Kidney capillary endothelial cell (primary cell): ENCODE data around the gene EFHC1.
"Not testable (repeated sequence)": the region's sequence is repeated elsewhere in the genome, so short reads cannot be mapped to it uniquely, and the experiment has no call there.

ENCODE experiments used
- DNase-seq: peaks from one replicate; pipeline ENCODE4 v3.0.0-alpha.2; 2018; ENCODE audit warnings: low spot score

Gene EFHC1, protein sequence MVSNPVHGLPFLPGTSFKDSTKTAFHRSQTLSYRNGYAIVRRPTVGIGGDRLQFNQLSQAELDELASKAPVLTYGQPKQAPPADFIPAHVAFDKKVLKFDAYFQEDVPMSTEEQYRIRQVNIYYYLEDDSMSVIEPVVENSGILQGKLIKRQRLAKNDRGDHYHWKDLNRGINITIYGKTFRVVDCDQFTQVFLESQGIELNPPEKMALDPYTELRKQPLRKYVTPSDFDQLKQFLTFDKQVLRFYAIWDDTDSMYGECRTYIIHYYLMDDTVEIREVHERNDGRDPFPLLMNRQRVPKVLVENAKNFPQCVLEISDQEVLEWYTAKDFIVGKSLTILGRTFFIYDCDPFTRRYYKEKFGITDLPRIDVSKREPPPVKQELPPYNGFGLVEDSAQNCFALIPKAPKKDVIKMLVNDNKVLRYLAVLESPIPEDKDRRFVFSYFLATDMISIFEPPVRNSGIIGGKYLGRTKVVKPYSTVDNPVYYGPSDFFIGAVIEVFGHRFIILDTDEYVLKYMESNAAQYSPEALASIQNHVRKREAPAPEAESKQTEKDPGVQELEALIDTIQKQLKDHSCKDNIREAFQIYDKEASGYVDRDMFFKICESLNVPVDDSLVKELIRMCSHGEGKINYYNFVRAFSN

GRCh38 chr6:52419809-52420667 is at the start of gene EFHC1:
Gene EFHC1, plus strand, starts transcription at chr6:52420342. Its CDS starts 69 bp downstream, at chr6:52420411.
- DNase-seq, result peak; percentile 96

- DNase-seq, result no peak
Observed at GRCh38 chr6:52371656-52372191, 48.4 kb upstream of the EFHC1 start.

- DNase-seq, result no peak
Observed at GRCh38 chr6:52373151-52373690, 46.9 kb upstream of the EFHC1 start.

DNA sequence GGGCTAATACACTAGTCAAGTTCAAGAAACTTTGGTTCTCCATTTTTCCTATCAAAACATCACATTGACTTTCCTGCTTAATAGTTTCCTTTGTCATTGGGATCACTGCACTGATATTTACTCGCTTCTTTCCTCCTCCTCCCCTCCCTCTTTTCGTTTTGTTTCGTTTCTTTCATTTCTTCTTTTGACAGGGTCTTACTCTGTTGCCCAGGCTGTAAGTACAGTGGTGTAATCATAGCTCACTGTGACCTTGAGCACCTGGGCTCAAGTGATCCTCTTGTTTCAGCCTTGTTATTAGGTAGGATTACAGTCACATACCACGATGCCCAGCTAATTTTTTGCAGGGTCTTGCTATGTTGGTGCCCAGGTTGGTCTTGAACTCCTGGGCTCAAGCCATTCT is 45.9 kb upstream of the EFHC1 start:
- DNase-seq, result no peak

DNA sequence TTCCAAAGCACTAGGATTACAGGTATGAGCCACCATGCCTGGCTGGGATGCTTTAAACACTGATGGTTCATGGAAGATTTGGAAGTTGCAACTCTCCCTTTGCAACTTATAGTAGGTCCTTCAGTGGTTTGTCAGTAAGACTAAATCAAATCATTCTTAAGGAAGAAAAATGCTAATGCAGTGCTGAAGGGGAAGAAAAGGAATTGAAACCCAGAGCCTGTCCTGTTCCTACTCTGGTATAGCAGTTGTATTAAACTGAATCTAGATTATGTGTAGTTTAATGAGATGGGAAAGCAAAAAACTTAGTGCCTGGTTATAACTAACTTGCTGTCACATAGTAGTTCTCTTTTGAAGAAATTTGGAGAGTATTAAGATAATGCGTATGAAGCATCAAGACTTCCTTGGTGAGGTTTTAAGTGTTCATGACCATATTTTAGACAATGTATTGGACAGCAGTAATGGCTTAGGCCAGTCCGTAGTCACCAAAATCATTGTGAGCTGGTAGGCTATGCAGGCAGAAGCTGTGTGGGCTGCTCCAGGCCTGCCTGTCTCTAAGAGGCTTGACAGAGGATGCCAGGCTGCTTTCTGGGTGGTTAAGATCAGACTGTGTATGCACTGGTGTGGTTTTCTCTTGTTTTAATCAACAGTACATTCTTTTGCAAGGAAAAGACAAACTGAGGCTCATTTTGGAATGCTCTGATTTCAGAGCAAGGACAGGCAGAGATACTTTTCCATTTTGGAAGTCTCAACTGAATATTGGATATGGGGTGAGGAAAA is 44.2 kb upstream of the EFHC1 start:
- no peak for DNase-seq

DNA sequence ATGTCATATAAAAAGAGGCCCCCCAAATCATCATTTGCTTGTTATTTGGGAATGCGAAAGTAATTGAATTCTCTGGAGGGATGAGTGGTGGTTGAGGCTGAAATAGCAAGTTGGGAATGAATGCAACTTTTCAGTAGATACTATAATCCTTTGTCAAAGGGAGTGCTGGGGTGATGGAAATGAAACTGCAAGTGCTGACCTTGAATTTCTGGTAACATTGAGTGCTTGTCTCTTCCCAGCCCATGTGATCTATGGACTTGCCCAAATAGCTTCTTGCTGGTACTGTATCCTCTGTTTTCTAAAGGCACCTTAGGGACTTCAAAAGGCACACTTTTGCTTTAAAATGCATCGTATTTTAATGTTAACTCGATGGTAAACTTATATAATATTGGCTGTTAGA is 43.4 kb upstream of the EFHC1 start:
- no peak for DNase-seq

DNA sequence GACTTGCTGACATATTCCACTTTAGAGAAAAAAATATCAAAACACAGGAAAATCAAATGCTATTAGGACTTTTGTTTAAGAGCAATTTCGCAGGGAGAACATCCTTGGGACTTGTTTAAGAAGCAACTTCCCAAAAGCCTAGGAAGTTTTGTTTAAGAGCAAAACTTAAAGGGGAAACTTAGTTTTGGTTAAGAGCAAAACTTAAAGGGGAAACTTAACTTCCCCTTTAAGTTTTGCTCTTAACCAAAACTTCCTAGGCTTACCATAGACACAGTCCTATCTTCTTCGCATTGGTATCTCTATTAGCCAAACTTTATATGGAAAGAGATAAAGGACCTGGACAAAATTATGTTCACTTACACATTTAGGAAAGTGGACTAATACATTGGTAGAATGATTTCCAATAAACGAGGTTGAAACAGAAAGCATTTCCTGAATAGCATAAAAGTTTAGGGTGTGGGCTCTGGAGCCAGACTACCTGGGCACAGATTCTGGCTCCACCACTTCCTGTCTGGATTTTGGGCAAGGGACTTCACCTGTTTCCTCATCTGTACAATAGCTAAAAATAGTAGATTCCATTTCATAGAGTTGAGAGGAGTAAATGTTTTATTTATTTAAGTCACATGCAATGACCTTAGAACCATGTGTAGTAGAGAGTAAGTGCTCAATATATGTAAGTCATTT is 42.5 kb upstream of the EFHC1 start:
- no peak for DNase-seq

DNA sequence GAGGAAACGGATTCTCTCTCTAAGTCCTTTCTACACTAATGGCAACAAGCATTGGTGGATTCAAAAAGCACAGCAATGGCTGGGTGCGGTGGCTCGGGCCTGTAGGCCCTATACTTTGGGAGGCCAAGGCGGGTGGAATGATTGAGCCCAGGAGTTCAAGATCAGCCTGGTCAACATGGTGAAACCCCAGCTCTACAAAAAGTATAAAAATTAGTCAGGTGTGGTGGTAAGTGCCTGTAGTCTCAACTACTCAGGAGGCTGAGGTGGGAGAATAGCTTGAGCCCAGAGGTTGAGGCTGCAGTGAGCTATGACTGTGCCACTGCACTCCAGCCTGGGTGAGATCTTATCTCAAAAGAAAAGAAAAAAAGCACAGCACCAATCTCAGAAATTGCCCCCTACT is 38.9 kb upstream of the EFHC1 start:
- no peak for DNase-seq

- DNase-seq, result no peak
Observed at GRCh38 chr6:52384145-52384766, 35.9 kb upstream of the EFHC1 start.

DNA sequence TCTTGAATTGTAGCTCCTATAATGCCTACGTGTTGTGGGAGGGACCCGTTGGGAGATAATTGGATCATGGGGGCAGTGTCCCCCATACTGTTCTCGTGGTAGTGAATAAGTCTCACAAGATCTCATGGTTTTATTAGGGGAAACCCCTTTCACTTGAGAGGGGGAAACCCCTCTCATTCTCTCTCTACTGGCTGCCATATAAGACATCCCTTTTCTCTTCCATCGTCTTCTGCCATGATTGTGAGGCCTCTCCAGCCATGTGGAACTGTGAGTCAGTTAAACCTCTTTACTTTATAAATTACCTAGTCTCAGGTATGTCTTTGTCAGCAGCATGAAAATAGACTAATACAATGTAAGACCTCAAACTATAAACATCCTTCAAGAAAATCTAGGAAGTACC is 35.1 kb upstream of the EFHC1 start:
- DNase-seq, result no peak

GRCh38 chr6:52388119-52388518 is 32.0 kb upstream of the EFHC1 start:
- DNase-seq, result not testable (repeated sequence)

GRCh38 chr6:52388790-52389189 is 31.4 kb upstream of the EFHC1 start:
- DNase-seq, result no peak

GRCh38 chr6:52389264-52389625 is 30.9 kb upstream of the EFHC1 start:
- no peak for DNase-seq

DNA sequence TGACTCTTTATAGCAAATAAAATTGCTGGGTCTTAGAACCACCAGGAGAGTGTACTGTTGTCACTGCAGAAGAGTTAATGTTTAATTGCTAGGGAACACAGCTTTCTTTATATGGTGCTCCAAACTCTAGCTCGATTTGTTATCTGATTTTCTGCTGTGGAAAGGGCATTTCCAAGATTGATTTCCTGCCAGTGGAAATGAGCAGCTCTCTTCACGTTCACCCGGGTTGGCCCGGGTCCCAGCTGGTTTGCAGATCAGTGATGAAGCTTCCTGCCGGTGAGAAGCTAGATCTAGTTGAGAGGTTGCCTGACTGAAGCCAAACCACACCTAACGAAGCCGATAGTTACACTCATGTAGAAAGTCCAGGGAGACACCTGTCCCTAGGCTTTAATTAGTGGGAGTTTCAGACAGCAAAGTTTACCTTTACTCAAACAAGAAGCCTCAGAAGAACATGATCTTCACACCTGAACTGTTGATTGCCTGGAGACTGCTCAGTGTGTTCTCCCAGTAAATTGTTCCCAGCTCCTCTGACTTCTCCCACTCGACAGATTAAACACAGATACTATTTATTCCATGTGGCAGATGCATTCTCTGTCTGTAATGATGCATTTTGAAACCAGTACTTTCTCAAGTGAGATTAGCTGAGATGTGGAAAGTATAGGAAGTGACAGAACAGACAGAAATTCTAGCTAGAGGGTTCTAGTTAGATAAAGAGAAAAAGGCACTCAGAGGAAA is 30.3 kb upstream of the EFHC1 start:
- peak; percentile 32 for DNase-seq

DNA sequence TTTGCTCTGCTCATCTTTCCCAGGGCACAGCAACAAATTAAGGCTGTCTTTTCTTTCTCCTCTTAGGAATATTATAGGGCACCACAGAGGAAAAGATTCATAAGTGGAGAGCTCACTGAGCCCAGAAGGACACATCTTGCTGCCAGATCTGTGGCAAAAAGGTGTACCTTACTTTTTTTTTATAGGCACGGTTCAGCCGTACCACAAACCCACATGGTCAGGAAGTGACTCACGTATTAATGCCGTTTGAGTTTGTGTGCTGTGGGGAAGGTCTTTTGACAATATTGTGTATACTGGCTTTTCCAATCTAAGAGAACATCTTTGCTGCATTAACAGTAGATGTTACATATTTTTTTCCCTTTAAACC is 29.8 kb upstream of the EFHC1 start:
- peak; percentile 52 for DNase-seq

DNA sequence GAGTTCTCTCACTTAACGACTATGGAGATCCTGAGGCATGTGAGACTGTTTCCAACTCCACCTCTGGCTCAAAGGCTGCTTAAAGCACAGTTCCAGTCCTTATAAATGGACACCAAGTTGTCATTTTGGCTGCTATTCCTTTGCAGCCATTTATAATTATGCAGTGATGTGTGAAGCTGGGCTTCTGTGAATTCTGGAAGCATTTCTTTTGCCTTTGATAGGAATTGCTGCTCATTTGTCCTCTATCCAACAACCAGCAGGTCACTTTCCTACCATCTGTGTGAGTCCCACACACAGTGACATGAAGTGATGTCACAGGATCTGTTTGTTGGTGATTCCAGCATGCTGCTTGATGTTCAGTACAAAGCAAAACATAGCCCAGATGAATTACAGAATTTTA is 28.5 kb upstream of the EFHC1 start:
- no peak for DNase-seq

- no peak for DNase-seq
Observed at GRCh38 chr6:52392944-52393343, 27.2 kb upstream of the EFHC1 start.

DNA sequence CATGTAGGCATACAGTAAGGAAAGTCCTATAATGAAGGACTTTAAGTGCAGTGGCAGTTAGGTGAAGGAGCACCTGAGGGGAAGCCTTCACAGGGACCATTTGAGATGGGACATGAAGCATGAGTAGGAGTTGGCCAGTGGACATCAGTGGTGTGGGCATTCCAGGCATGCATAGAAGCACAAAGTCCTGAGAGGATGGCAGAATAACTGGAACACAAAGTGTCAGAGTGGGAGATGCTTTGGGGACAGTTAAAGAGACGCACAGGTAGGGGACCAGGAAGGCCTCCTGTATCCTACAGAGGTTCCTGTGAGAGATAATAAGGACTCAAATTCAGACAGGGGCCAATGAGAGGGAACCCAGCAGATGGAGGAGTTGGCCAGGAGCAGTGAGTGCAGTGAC is 26.4 kb upstream of the EFHC1 start:
- DNase-seq, result no peak

- no peak for DNase-seq
Observed at GRCh38 chr6:52394251-52394666, 25.9 kb upstream of the EFHC1 start.

- DNase-seq, result no peak
Observed at GRCh38 chr6:52395969-52396368, 24.2 kb upstream of the EFHC1 start.
